ENCODE results near the gene INO80D. TPM values are rescaled to one million over a fixed set of nuclear protein-coding genes. Genes with fewer than 3 reads are reported as not detected.
A peak's percentile ranks its signal among the peaks of the same experiment; 100 is the strongest.

INO80D gene
- total and polyA plus RNA-seq, 2 of the 13 experiments (the other 11 are each of a cell fraction or from before 2014, with no cell fraction given): 7.6 to 7.9 TPM

DNA sequence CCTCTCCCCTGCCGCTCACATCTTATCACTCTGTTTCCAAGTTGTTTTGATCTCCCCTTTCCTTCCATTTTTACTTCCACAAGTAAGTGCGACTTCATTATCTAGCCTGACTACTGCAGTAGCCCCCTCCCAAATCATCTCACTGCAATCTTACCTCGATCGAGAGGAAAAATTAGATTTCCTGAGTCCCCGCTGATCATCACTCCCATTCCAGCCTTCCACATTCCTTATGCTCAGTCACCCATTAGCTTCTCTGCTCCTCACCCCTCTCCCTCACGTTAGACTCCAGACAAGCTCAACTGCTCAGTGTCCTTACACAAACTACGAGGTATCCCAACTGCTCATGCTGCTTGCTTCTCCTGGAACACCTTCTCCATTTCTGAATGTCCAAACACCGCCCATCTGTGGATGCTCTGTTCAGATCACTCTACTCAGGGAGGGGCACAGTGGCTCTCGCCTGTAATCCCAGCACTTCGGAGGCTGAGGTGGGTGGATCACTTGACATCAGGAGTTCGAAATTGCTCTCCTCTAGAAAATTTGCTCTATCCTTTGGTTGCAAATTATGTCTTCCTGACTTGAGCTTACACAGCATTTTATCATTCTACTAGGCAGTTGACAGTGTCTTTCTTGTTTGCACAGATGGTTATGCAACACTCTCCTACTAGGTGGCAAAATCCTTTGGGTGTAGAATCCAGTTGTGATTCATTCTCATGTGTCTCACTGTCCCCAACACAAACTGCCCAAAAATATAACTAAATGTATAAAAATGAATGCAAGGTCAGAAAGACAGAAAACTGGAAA lies 96.5 kb downstream of the INO80D start (continued):
- TF ChIP-seq, protein P1, sequence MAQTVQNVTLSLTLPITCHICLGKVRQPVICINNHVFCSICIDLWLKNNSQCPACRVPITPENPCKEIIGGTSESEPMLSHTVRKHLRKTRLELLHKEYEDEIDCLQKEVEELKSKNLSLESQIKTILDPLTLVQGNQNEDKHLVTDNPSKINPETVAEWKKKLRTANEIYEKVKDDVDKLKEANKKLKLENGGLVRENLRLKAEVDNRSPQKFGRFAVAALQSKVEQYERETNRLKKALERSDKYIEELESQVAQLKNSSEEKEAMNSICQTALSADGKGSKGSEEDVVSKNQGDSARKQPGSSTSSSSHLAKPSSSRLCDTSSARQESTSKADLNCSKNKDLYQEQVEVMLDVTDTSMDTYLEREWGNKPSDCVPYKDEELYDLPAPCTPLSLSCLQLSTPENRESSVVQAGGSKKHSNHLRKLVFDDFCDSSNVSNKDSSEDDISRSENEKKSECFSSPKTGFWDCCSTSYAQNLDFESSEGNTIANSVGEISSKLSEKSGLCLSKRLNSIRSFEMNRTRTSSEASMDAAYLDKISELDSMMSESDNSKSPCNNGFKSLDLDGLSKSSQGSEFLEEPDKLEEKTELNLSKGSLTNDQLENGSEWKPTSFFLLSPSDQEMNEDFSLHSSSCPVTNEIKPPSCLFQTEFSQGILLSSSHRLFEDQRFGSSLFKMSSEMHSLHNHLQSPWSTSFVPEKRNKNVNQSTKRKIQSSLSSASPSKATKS (CRISPR knock-in tag; IDR thresholded peaks at IDR 0.05): no peak
- TF ChIP-seq DNMT1 (CRISPR knock-in tag; IDR thresholded peaks at IDR 0.05) (no peak), ZNF17 (CRISPR knock-in tag; IDR thresholded peaks at IDR 0.05) (no peak), ZNF180 (CRISPR knock-in tag; IDR thresholded peaks at IDR 0.05; ENCODE audit: borderline replicate concordance, low read depth) (no peak), FOXO1 (CRISPR knock-in tag; IDR thresholded peaks at IDR 0.05) (peak; percentile 61; the same call in 1 of the 2 replicates), NR2F2 (IDR thresholded peaks at IDR 0.05; ENCODE audit: borderline replicate concordance, low read depth) (no peak), ZBTB3 (CRISPR knock-in tag; IDR thresholded peaks at IDR 0.05; ENCODE audit: borderline replicate concordance, low read depth) (no peak), ZKSCAN8 (CRISPR knock-in tag; IDR thresholded peaks at IDR 0.05; ENCODE audit: borderline replicate concordance) (0 out of 2 replicates have a peak, but pooled peaks have one; percentile 6), HMG20A (CRISPR knock-in tag; IDR thresholded peaks at IDR 0.05; ENCODE audit: borderline replicate concordance) (peak; percentile 58; the same call in 1 of the 2 replicates), KDM5A (IDR thresholded peaks at IDR 0.05; ENCODE audit: borderline replicate concordance, low read length) (no peak), GFI1 (CRISPR knock-in tag; IDR thresholded peaks at IDR 0.05; ENCODE audit: borderline replicate concordance) (peak; percentile 37; the same call in 1 of the 2 replicates), ZNF703 (CRISPR knock-in tag; IDR thresholded peaks at IDR 0.05; ENCODE audit: borderline replicate concordance) (no peak), ZSCAN5A (CRISPR knock-in tag; IDR thresholded peaks at IDR 0.05; ENCODE audit: borderline replicate concordance) (no peak), HOXA5 (CRISPR knock-in tag; IDR thresholded peaks at IDR 0.05) (0 out of 2 replicates have a peak, but pooled peaks have one; percentile 43), HIVEP1 (CRISPR knock-in tag; IDR thresholded peaks at IDR 0.05) (no peak), MED13 (CRISPR knock-in tag; IDR thresholded peaks at IDR 0.05) (no peak), PAWR (CRISPR knock-in tag; IDR thresholded peaks at IDR 0.05; ENCODE audit: borderline replicate concordance) (no peak), ZBTB21 (CRISPR knock-in tag; IDR thresholded peaks at IDR 0.05) (no peak), RXRA (CRISPR knock-in tag; IDR thresholded peaks at IDR 0.05) (no peak)
- TF ChIP-seq, protein P2, sequence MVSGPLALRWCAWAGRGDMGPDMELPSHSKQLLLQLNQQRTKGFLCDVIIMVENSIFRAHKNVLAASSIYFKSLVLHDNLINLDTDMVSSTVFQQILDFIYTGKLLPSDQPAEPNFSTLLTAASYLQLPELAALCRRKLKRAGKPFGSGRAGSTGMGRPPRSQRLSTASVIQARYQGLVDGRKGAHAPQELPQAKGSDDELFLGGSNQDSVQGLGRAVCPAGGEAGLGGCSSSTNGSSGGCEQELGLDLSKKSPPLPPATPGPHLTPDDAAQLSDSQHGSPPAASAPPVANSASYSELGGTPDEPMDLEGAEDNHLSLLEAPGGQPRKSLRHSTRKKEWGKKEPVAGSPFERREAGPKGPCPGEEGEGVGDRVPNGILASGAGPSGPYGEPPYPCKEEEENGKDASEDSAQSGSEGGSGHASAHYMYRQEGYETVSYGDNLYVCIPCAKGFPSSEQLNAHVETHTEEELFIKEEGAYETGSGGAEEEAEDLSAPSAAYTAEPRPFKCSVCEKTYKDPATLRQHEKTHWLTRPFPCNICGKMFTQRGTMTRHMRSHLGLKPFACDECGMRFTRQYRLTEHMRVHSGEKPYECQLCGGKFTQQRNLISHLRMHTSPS (CRISPR knock-in tag; IDR thresholded peaks at IDR 0.05; ENCODE audit: low read depth): no peak
- TF ChIP-seq, protein P3, sequence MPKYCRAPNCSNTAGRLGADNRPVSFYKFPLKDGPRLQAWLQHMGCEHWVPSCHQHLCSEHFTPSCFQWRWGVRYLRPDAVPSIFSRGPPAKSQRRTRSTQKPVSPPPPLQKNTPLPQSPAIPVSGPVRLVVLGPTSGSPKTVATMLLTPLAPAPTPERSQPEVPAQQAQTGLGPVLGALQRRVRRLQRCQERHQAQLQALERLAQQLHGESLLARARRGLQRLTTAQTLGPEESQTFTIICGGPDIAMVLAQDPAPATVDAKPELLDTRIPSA (CRISPR knock-in tag; IDR thresholded peaks at IDR 0.05; ENCODE audit: borderline replicate concordance): no peak

Data from HepG2 (cell line).